Fibroblast of lung (primary cell): ENCODE data around the gene OTOA.

Experiments used
- CTCF ChIP-seq, 2 donors: IDR thresholded peaks in 1 of 2; conservative IDR thresholded peaks in 1 of 2; 1 replicate in 1 of 2; 2 replicates in 1 of 2; pipeline ENCODE4 v1.5.1; 2011 to 2012; ENCODE audit warnings: low read length in 2 of 2, control low read depth in 1 of 2, inconsistent platforms in 1 of 2, low read depth in 1 of 2, mild to moderate bottlenecking in 1 of 2
- EZH2 ChIP-seq: IDR thresholded peaks from 2 replicates; pipeline ENCODE4 v1.5.1; 2012; ENCODE audit warnings: low read length, control low read depth, mild to moderate bottlenecking; ENCODE audit errors: missing control alignments

GRCh38 chr16:21628772-21629171 is 35.0 kb upstream of the OTOA start:
- TF ChIP-seq EZH2 (no peak), CTCF (conservative IDR thresholded peaks at IDR 0.05 in 1 of 2, IDR thresholded peaks at IDR 0.05 in 1 of 2; ENCODE audit: low read depth in 1 of 2, low read length in 2 of 2) (no peak)
